ENCODE data around the gene CASQ2. TPM values are rescaled to one million over a fixed set of nuclear protein-coding genes. Genes with fewer than 3 reads are reported as not detected.
"Not testable (repeated sequence)": the region's sequence is repeated elsewhere in the genome, so short reads cannot be mapped to it uniquely, and the experiment has no call there.

The CASQ2 gene
- total RNA-seq, 2 experiments from 2014 or later, result not detected

GRCh38 chr1:115796897-115797296 lies 28.4 kb upstream of the CASQ2 start:
- no peak overlapping the region for H3K4me3 Mint-ChIP-seq
- no peak overlapping the region for H3K27ac Mint-ChIP-seq
- no peaks in the 10 kb centered on the region for H3K4me1 Mint-ChIP-seq (ENCODE audit: low read depth)
- peaks cover 15% of the 10 kb centered on the region for H3K27me3 Mint-ChIP-seq
- H3K9me3 Mint-ChIP-seq, result no peaks in the 10 kb centered on the region
- ChIA-PET CTCF (interaction anchor here (0.5 to 0.9 kb wide), 2 partner anchors 11 to 615 kb away, joined by 3 to 5 read pairs; no protein-coding TSS in a partner anchor), POLR2A (no interaction called here)
- H3K36me3 Mint-ChIP-seq, result no peaks in the 10 kb centered on the region
- no peak for DNase-seq
- intact Hi-C loops (cut with micrococcal nuclease), result no loop called here

GRCh38 chr1:115796036-115796435 lies 27.5 kb upstream of the CASQ2 start:
- no peak for DNase-seq
- Mint-ChIP-seq H3K27me3 (peaks cover 17% of the 10 kb centered on the region), H3K27ac (no peak overlapping the region), H3K4me3 (no peak overlapping the region), H3K4me1 (ENCODE audit: low read depth) (no peaks in the 10 kb centered on the region), H3K36me3 (no peaks in the 10 kb centered on the region), H3K9me3 (no peaks in the 10 kb centered on the region)
- intact Hi-C loops (cut with micrococcal nuclease), result no loop called here
- POLR2A ChIA-PET, result no interaction called here
- CTCF ChIA-PET, result no interaction called here

DNA sequence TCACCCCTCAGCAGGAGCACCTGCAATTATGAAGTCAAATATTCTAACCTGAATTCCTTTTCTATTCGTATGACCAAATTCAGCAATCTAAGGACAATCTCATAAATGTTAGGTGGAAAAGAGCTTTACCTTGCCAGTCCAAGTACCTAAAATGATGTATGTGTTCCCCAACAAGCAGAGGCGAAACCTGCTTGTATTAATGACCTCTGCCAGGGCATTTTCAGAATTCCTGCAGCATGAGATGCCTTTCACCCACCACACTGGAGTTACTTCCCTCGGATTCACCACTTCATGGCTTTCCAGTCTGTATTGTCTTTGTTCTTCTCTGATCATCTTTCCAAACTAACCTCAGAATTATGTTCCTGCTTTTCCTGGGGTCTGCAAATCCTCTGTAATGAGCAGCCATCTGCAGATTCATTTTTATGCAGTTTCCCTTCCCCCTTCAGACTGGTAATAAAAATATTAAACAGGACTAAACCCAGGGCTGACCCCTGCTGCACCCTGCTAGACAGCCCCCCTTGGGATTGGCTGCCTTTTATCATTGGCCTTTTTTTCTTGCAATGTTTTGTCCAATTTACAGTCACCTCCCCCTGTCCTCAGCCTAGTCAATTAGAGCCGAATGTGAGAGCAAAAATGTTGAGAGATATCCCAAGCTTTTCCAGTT lies 26.6 kb upstream of the CASQ2 start:
- POLR2A ChIA-PET, result no interaction called here
- H3K4me1 Mint-ChIP-seq (ENCODE audit: low read depth), result no peaks in the 10 kb centered on the region
- no peak overlapping the region for H3K4me3 Mint-ChIP-seq
- no peaks in the 10 kb centered on the region for H3K9me3 Mint-ChIP-seq
- no peak overlapping the region for H3K27ac Mint-ChIP-seq
- no peaks in the 10 kb centered on the region for H3K36me3 Mint-ChIP-seq
- intact Hi-C loops (cut with micrococcal nuclease), result no loop called here
- peaks cover 20% of the 10 kb centered on the region for H3K27me3 Mint-ChIP-seq
- DNase-seq, result no peak
- CTCF ChIA-PET, result no interaction called here

DNA sequence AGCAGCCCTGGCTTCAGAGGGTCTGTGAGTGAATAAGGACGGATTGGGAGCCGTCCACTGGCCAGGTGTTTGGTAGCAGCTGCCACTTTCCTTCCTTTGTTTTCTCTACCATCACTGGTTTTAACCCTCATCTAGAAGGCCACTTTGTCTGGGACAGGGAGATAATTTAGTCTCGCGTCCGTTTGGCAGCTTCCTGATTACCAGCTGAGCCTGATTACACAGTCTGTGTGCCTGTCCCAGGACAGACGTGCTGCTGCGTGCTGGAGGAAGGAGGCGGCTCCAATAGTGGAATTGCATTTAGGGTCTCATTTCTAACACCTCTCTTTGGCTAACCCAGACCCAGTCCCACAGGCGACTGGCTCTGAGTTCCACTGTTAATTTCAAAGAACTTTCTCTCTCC lies 24.6 kb upstream of the CASQ2 start:
- no peak overlapping the region for H3K4me3 Mint-ChIP-seq
- H3K27me3 Mint-ChIP-seq, result peaks cover 16% of the 10 kb centered on the region
- H3K27ac Mint-ChIP-seq, result no peak overlapping the region
- no peaks in the 10 kb centered on the region for H3K4me1 Mint-ChIP-seq (ENCODE audit: low read depth)
- intact Hi-C loops (cut with micrococcal nuclease), result no loop called here
- POLR2A ChIA-PET, result no interaction called here
- no peaks in the 10 kb centered on the region for H3K36me3 Mint-ChIP-seq
- no peak for DNase-seq
- no peaks in the 10 kb centered on the region for H3K9me3 Mint-ChIP-seq
- CTCF ChIA-PET, result no interaction called here

- no peak overlapping the region for H3K4me3 Mint-ChIP-seq
- H3K27me3 Mint-ChIP-seq, result peaks cover 16% of the 10 kb centered on the region
- ChIA-PET CTCF (no interaction called here), POLR2A (no interaction called here)
- no peaks in the 10 kb centered on the region for H3K4me1 Mint-ChIP-seq (ENCODE audit: low read depth)
- H3K36me3 Mint-ChIP-seq, result no peaks in the 10 kb centered on the region
- H3K27ac Mint-ChIP-seq, result no peak overlapping the region
- peaks cover 4% of the 10 kb centered on the region for H3K9me3 Mint-ChIP-seq
- DNase-seq, result no peak
- intact Hi-C loops (cut with micrococcal nuclease), result no loop called here
Observed at GRCh38 chr1:115791816-115792215, 23.3 kb upstream of the CASQ2 start.

GRCh38 chr1:115790846-115791245 lies 22.3 kb upstream of the CASQ2 start:
- peaks cover 15% of the 10 kb centered on the region for H3K27me3 Mint-ChIP-seq
- H3K27ac Mint-ChIP-seq, result no peak overlapping the region
- no peaks in the 10 kb centered on the region for H3K36me3 Mint-ChIP-seq
- H3K4me3 Mint-ChIP-seq, result no peak overlapping the region
- peaks cover 4% of the 10 kb centered on the region for H3K9me3 Mint-ChIP-seq
- DNase-seq, result no peak
- ChIA-PET CTCF (no interaction called here), POLR2A (no interaction called here)
- no peaks in the 10 kb centered on the region for H3K4me1 Mint-ChIP-seq (ENCODE audit: low read depth)
- intact Hi-C loops (cut with micrococcal nuclease), result no loop called here

- no peak for DNase-seq
- Mint-ChIP-seq H3K27me3 (peaks cover 15% of the 10 kb centered on the region), H3K4me1 (ENCODE audit: low read depth) (no peaks in the 10 kb centered on the region), H3K36me3 (no peaks in the 10 kb centered on the region), H3K27ac (no peak overlapping the region), H3K9me3 (peaks cover 4% of the 10 kb centered on the region), H3K4me3 (no peak overlapping the region)
- ChIA-PET POLR2A (no interaction called here), CTCF (no interaction called here)
- intact Hi-C loops (cut with micrococcal nuclease), result no loop called here
Observed at GRCh38 chr1:115790356-115790755, 21.8 kb upstream of the CASQ2 start.

DNA sequence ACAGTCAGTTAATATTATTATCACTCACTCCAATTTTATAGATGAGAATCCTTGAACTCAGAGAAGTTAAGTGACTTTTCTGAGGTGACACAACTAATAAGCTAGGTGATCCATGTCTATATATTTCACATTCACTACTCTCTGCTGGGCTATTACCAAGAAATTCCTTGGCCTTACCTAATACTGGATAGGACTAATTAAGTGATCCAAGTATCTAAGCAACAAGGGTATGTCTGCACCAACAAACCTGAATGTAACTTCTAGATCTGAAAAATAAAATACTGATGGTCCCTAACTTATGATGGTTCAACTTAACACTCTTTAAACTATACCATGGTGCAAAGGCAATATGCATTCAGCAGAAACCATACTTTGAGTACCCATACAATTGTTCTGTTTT lies 14.8 kb upstream of the CASQ2 start:
- H3K36me3 Mint-ChIP-seq, result no peaks in the 10 kb centered on the region
- POLR2A ChIA-PET, result no interaction called here
- no peak for DNase-seq
- H3K9me3 Mint-ChIP-seq, result peaks cover 4% of the 10 kb centered on the region
- H3K27ac Mint-ChIP-seq, result no peak overlapping the region
- intact Hi-C loops (cut with micrococcal nuclease), result no loop called here
- H3K4me1 Mint-ChIP-seq (ENCODE audit: low read depth), result no peaks in the 10 kb centered on the region
- H3K4me3 Mint-ChIP-seq, result no peak overlapping the region
- H3K27me3 Mint-ChIP-seq, result peaks cover 27% of the 10 kb centered on the region
- CTCF ChIA-PET, result interaction anchor here (1.3 kb wide), 1 partner anchor 198 kb away, joined by 3 read pairs; no protein-coding TSS in a partner anchor

DNA sequence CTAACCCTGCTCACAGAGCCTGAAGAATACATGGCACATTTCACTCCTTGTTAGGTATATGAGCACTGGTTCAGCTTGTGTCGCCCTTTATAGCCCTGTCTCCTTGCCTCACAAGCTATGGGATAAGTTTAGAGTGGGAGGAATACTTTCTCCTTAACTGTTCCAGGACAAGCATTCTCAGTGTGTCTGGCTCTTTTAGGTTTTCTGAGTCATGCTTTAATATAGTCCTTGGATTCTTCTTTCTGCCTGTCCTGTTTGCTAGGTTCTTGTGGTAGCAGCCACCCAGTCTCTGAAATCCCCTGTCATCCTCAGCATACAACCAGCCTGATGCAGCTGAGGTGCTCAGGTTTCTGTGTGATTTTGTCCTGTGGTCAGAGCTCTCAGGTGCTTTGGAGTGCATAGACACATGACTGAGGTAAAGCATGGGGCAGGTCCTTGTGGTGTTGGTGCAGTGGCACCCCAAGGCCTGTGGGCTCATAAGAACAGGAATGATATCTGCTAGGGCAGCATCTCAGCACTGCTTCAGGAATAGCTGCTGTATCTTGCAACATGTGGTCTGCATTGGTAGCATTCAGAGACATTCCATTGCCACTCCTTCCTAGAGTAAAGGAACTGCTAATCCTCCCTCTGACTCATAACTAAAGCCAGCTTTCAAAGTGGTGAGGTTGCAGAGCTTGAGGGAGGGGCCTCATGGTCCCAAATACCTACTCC lies 14.2 kb upstream of the CASQ2 start:
- Mint-ChIP-seq H3K9me3 (peaks cover 4% of the 10 kb centered on the region), H3K4me3 (no peak overlapping the region), H3K27ac (no peak overlapping the region), H3K36me3 (no peaks in the 10 kb centered on the region), H3K4me1 (ENCODE audit: low read depth) (no peaks in the 10 kb centered on the region), H3K27me3 (peaks cover 27% of the 10 kb centered on the region)
- CTCF ChIA-PET, result interaction anchor here (1.3 to 1.4 kb wide), 2 partner anchors 11 to 198 kb away, joined by 3 read pairs; no protein-coding TSS in a partner anchor
- DNase-seq, result no peak
- POLR2A ChIA-PET, result no interaction called here
- intact Hi-C loops (cut with micrococcal nuclease), result no loop called here

- POLR2A ChIA-PET, result no interaction called here
- Mint-ChIP-seq H3K4me1 (ENCODE audit: low read depth) (no peaks in the 10 kb centered on the region), H3K9me3 (no peaks in the 10 kb centered on the region), H3K36me3 (no peaks in the 10 kb centered on the region), H3K27me3 (peaks cover 27% of the 10 kb centered on the region), H3K27ac (no peak overlapping the region), H3K4me3 (no peak overlapping the region)
- no peak for DNase-seq
- CTCF ChIA-PET, result interaction anchor here (1.3 to 1.4 kb wide), 2 partner anchors 10 to 199 kb away, joined by 3 read pairs; no protein-coding TSS in a partner anchor
- intact Hi-C loops (cut with micrococcal nuclease), result no loop called here
Observed at GRCh38 chr1:115781851-115782250, 13.3 kb upstream of the CASQ2 start.

DNA sequence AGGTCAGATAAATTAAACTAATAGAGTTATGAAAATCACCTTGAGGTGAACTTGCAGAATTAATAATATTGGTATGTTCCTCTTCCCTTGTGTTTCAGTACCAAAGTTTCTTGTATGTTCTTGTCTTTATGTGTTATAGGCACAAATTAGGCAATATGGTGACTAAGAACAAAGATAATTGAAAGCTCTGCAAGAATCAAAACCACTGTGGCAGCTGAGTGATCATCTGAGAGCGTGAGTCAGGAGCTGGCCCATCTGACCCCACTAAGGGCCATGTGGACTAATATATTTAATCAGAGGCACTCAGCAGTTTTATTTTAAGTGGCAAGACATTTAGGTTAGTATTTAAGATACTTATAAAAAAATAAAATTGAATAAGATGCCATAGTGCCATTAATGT lies 12.8 kb upstream of the CASQ2 start:
- Mint-ChIP-seq H3K27ac (no peak overlapping the region), H3K9me3 (no peaks in the 10 kb centered on the region), H3K4me1 (ENCODE audit: low read depth) (no peaks in the 10 kb centered on the region), H3K36me3 (no peaks in the 10 kb centered on the region), H3K27me3 (peaks cover 27% of the 10 kb centered on the region), H3K4me3 (no peak overlapping the region)
- no peak for DNase-seq
- intact Hi-C loops (cut with micrococcal nuclease), result no loop called here
- CTCF ChIA-PET, result interaction anchor here (1.4 kb wide), 1 partner anchor 10 kb away, joined by 3 read pairs; no protein-coding TSS in a partner anchor
- POLR2A ChIA-PET, result no interaction called here

GRCh38 chr1:115780655-115781054 lies 12.1 kb upstream of the CASQ2 start:
- H3K27me3 Mint-ChIP-seq, result peaks cover 27% of the 10 kb centered on the region
- H3K36me3 Mint-ChIP-seq; H3K4me1 Mint-ChIP-seq (ENCODE audit: low read depth); intact Hi-C loops (cut with micrococcal nuclease); H3K9me3 Mint-ChIP-seq; POLR2A ChIA-PET; H3K27ac Mint-ChIP-seq; CTCF ChIA-PET; DNase-seq; H3K4me3 Mint-ChIP-seq: not testable (repeated sequence)

DNA sequence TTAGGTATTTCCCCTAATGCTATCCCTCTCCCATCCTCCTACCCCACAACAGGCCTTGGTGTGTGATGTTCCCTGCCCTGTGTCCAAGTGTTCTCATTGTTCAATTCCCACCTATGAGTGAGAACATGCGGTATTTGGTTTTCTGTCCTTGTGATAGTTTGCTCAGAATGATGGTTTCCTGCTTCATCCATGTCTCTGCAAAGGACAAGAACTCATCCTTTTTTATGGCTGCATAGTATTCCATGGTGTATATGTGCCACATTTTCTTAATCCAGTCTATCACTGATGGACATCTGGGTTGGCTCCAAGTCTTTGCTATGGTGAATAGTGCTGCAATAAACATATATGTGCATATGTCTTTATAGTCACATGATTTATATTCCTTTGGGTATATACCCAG lies 10.6 kb upstream of the CASQ2 start:
- H3K4me1 Mint-ChIP-seq (ENCODE audit: low read depth); H3K27ac Mint-ChIP-seq; CTCF ChIA-PET; intact Hi-C loops (cut with micrococcal nuclease); H3K36me3 Mint-ChIP-seq; H3K4me3 Mint-ChIP-seq; H3K9me3 Mint-ChIP-seq; DNase-seq; POLR2A ChIA-PET: not testable (repeated sequence)
- peaks cover 30% of the 10 kb centered on the region for H3K27me3 Mint-ChIP-seq
